GM23338 (cell line): ENCODE measurements around the gene OLFM1.

Source experiments
- EZH2 ChIP-seq: fragments of 200-600 bp; sonication (generic); IDR thresholded peaks from one replicate; pipeline ENCODE4 v1.8.0; 2017; ENCODE audit warnings: antibody characterized with exemption, mild to moderate bottlenecking, low read depth; ENCODE audit not compliant: unreplicated experiment
- POLR2AphosphoS5 ChIP-seq: IDR thresholded peaks from 2 replicates; pipeline ENCODE4 v1.6.1; 2016; ENCODE audit warnings: antibody characterized with exemption, low read depth

GRCh38 chr9:135070964-135071735, 16.3 kb upstream of the OLFM1 start:
- TF ChIP-seq EZH2 (no peak), POLR2AphosphoS5 (no peak)
